ENCODE results near the gene UGT2A1. TPM values are rescaled to one million over a fixed set of nuclear protein-coding genes. Genes with fewer than 3 reads are reported as not detected.

UGT2A1 gene
- total and polyA plus RNA-seq, 2 of the 4 experiments (the other 2 are of a cell fraction): not detected

- no peak for DNase-seq
- no peaks in the 10 kb centered on the region for H3K9me1 ChIP-seq (ENCODE audit: insufficient read depth, low read length)
These were observed 3.7 kb upstream of the UGT2A1 start for GRCh38 chr4:69656653-69657158.

More at GRCh38 chr4:69656653-69657158, 3.7 kb upstream of the UGT2A1 start:
- Histone ChIP-seq H3K4me1 (ENCODE audit: control insufficient read depth, insufficient read depth, low read length) (no peaks in the 10 kb centered on the region), H3K79me1 (ENCODE audit: low read depth in 1 of 2, low read length in 2 of 2) (no peaks in the 10 kb centered on the region), H3K23ac (ENCODE audit: low read depth, low read length) (no peak overlapping the region), H3K27ac (ENCODE audit: insufficient read depth, low read length) (no peak overlapping the region), H3K4ac (ENCODE audit: low read depth, low read length) (no peak overlapping the region), H3K4me2 (ENCODE audit: low read depth, low read length) (no peak overlapping the region), H4K91ac (ENCODE audit: insufficient read depth, low read depth, low read length) (no peak overlapping the region), H2AK5ac (ENCODE audit: low read depth, low read length) (no peak overlapping the region), H3K27me3 (ENCODE audit: control insufficient read depth, insufficient read depth, low read length) (no peaks in the 10 kb centered on the region), H4K8ac (ENCODE audit: low read depth in 2 of 2, low read length in 2 of 2) (no peak overlapping the region), H2BK5ac (ENCODE audit: low read depth, low read length, poor library complexity, severe bottlenecking) (no peak overlapping the region), H3K36me3 (ENCODE audit: control insufficient read depth, insufficient read depth, low read length) (no peaks in the 10 kb centered on the region), H2AFZ (replicated peaks; ENCODE audit: low read length, poor library complexity) (no peak overlapping the region), H3K9ac (ENCODE audit: low read depth, low read length) (no peak overlapping the region), H2BK20ac (ENCODE audit: low read depth, low read length) (no peak overlapping the region), H2BK120ac (ENCODE audit: low read depth, low read length) (no peak overlapping the region), H4K5ac (ENCODE audit: low read depth, low read length) (no peak overlapping the region), H2BK15ac (ENCODE audit: low read depth, low read length) (no peak overlapping the region), H3K9me3 (ENCODE audit: control insufficient read depth, insufficient read depth, low read length) (0 out of 2 replicates have a peak, but pooled peaks cover 3% of the 10 kb centered on the region), H2AK9ac (replicated peaks; ENCODE audit: low read depth, low read length, poor library complexity) (no peak overlapping the region), H3K18ac (ENCODE audit: low read depth, low read length) (no peak overlapping the region), H3K4me3 (ENCODE audit: insufficient read depth, low read depth, low read length) (no peak overlapping the region), H3K56ac (ENCODE audit: extremely low read depth, insufficient read depth, low read length) (no peak overlapping the region), H3K14ac (replicated peaks; ENCODE audit: low read depth, low read length) (no peak overlapping the region), H4K20me1 (ENCODE audit: insufficient read depth, low read length) (no peaks in the 10 kb centered on the region)
- BruUV-seq (replicated peaks): no TSS peak
- ChIA-PET POLR2A (ENCODE audit: unreplicated experiment) (no interaction called here), CTCF (no interaction called here)
- TF ChIP-seq MXI1 (IDR thresholded peaks at IDR 0.05; ENCODE audit: borderline replicate concordance, low read depth, low read length) (no peak), POLR2A (IDR thresholded peaks at IDR 0.05; ENCODE audit: low read depth, low read length) (no peak), MAFK (IDR thresholded peaks at IDR 0.05; ENCODE audit: low read depth, low read length) (no peak), ELK1 (IDR thresholded peaks at IDR 0.05; ENCODE audit: borderline replicate concordance, low read depth, low read length) (no peak), RCOR1 (IDR thresholded peaks at IDR 0.05; ENCODE audit: insufficient replicate concordance, low read length) (no peak), CTCF (conservative IDR thresholded peaks at IDR 0.05; ENCODE audit: low read depth, low read length) (no peak), BHLHE40 (IDR thresholded peaks at IDR 0.05; ENCODE audit: low read depth, low read length) (no peak), FOS (IDR thresholded peaks at IDR 0.05; ENCODE audit: low read depth, low read length) (no peak), NFE2L2 (IDR thresholded peaks at IDR 0.05; ENCODE audit: low read depth, low read length) (no peak), SMC3 (IDR thresholded peaks at IDR 0.05; ENCODE audit: low read depth, low read length) (no peak), RAD21 (IDR thresholded peaks at IDR 0.05; ENCODE audit: low read length) (no peak), CEBPB (IDR thresholded peaks at IDR 0.05; ENCODE audit: low read depth, low read length) (no peak), CHD1 (IDR thresholded peaks at IDR 0.05; ENCODE audit: low read depth, low read length) (no peak), RFX5 (IDR thresholded peaks at IDR 0.05; ENCODE audit: low read depth, low read length) (no peak), USF2 (IDR thresholded peaks at IDR 0.05; ENCODE audit: low read depth, low read length) (no peak), MAZ (IDR thresholded peaks at IDR 0.05; ENCODE audit: borderline replicate concordance, low read depth, low read length) (no peak)
- intact Hi-C loops (cut with micrococcal nuclease): no loop called here
- WGBS, 2 experiments (ENCODE audit: extremely low coverage in 2 of 2, insufficient read length in 1 of 2): 49% methylated on average over 3 of the region's 6 CpGs; no CpG with 5 or more reads in 1 of the 2 experiments
- in situ Hi-C loops (cut with MboI; ENCODE audit: low sequenced_read_pairs): no loop called here
- no peak for ATAC-seq (ENCODE audit: low read depth)
- dilution Hi-C loops (cut with HindIII; ENCODE audit: low sequenced_read_pairs, unreplicated experiment): no loop called here
